ENCODE results near the gene FOXA2.

The FOXA2 gene

GRCh38 chr20:22579711-22580697, 4.4 kb downstream of the FOXA2 start:
- Histone ChIP-seq H3K27me3 (ENCODE audit: low read depth) (no peaks in the 10 kb centered on the region), H3K4me3 (no peak overlapping the region), H3K9me3 (no peaks in the 10 kb centered on the region), H3K4me1 (no peaks in the 10 kb centered on the region), H3K36me3 (replicated peaks) (no peaks in the 10 kb centered on the region)
- DNase-seq (ENCODE audit: low spot score in 2 of 2) = no peak
- in situ Hi-C loops (cut with MboI; ENCODE audit: low sequenced_read_pairs) = no loop called here

- Histone ChIP-seq H3K36me3 (replicated peaks) (no peaks in the 10 kb centered on the region), H3K4me3 (no peak overlapping the region), H3K9me3 (no peaks in the 10 kb centered on the region), H3K4me1 (no peaks in the 10 kb centered on the region), H3K27me3 (ENCODE audit: low read depth) (no peaks in the 10 kb centered on the region)
- in situ Hi-C loops (cut with MboI; ENCODE audit: low sequenced_read_pairs) = no loop called here
- no peak for DNase-seq (ENCODE audit: low spot score in 2 of 2)
Observed at GRCh38 chr20:22579119-22579427, 5.3 kb downstream of the FOXA2 start.

- no peaks in the 10 kb centered on the region for H3K9me3 ChIP-seq
- in situ Hi-C loops (cut with MboI; ENCODE audit: low sequenced_read_pairs) = no loop called here
- DNase-seq (ENCODE audit: low spot score in 2 of 2) = no peak
- H3K4me3 ChIP-seq = no peak overlapping the region
- no peaks in the 10 kb centered on the region for H3K4me1 ChIP-seq
- no peaks in the 10 kb centered on the region for H3K27me3 ChIP-seq (ENCODE audit: low read depth)
- H3K36me3 ChIP-seq (replicated peaks) = no peaks in the 10 kb centered on the region
Observed at GRCh38 chr20:22578221-22579118, 5.9 kb downstream of the FOXA2 start.

GRCh38 chr20:22577515-22578220, 6.7 kb downstream of the FOXA2 start:
- no peak for DNase-seq (ENCODE audit: low spot score in 2 of 2)
- Histone ChIP-seq H3K36me3 (replicated peaks) (no peaks in the 10 kb centered on the region), H3K27me3 (ENCODE audit: low read depth) (no peaks in the 10 kb centered on the region), H3K4me1 (no peaks in the 10 kb centered on the region), H3K9me3 (no peaks in the 10 kb centered on the region), H3K4me3 (no peak overlapping the region)
- in situ Hi-C loops (cut with MboI; ENCODE audit: low sequenced_read_pairs) = no loop called here

- Histone ChIP-seq H3K9me3 (no peaks in the 10 kb centered on the region), H3K4me1 (no peaks in the 10 kb centered on the region), H3K36me3 (replicated peaks) (no peaks in the 10 kb centered on the region), H3K4me3 (no peak overlapping the region), H3K27me3 (ENCODE audit: low read depth) (no peaks in the 10 kb centered on the region)
- no peak for DNase-seq (ENCODE audit: low spot score in 2 of 2)
- in situ Hi-C loops (cut with MboI; ENCODE audit: low sequenced_read_pairs) = no loop called here
Observed at GRCh38 chr20:22576733-22577514, 7.4 kb downstream of the FOXA2 start.

- Histone ChIP-seq H3K4me3 (no peak overlapping the region), H3K27me3 (ENCODE audit: low read depth) (no peaks in the 10 kb centered on the region), H3K4me1 (no peaks in the 10 kb centered on the region), H3K36me3 (replicated peaks) (no peaks in the 10 kb centered on the region), H3K9me3 (no peaks in the 10 kb centered on the region)
- in situ Hi-C loops (cut with MboI; ENCODE audit: low sequenced_read_pairs) = no loop called here
- DNase-seq (ENCODE audit: low spot score in 2 of 2) = no peak
Observed at GRCh38 chr20:22576273-22576672, 8.1 kb downstream of the FOXA2 start.

GRCh38 chr20:22575737-22576136, 8.6 kb downstream of the FOXA2 start:
- in situ Hi-C loops (cut with MboI; ENCODE audit: low sequenced_read_pairs) = no loop called here
- H3K4me3 ChIP-seq = no peak overlapping the region
- H3K36me3 ChIP-seq (replicated peaks) = no peaks in the 10 kb centered on the region
- no peaks in the 10 kb centered on the region for H3K27me3 ChIP-seq (ENCODE audit: low read depth)
- no peaks in the 10 kb centered on the region for H3K9me3 ChIP-seq
- no peaks in the 10 kb centered on the region for H3K4me1 ChIP-seq
- no peak for DNase-seq (ENCODE audit: low spot score in 2 of 2)

GRCh38 chr20:22575087-22575721, 9.2 kb downstream of the FOXA2 start:
- Histone ChIP-seq H3K4me3 (no peak overlapping the region), H3K36me3 (replicated peaks) (no peaks in the 10 kb centered on the region), H3K4me1 (no peaks in the 10 kb centered on the region), H3K9me3 (no peaks in the 10 kb centered on the region), H3K27me3 (ENCODE audit: low read depth) (no peaks in the 10 kb centered on the region)
- DNase-seq (ENCODE audit: low spot score in 2 of 2) = no peak
- in situ Hi-C loops (cut with MboI; ENCODE audit: low sequenced_read_pairs) = no loop called here

- Histone ChIP-seq H3K9me3 (no peaks in the 10 kb centered on the region), H3K27me3 (ENCODE audit: low read depth) (no peaks in the 10 kb centered on the region), H3K4me1 (no peaks in the 10 kb centered on the region), H3K4me3 (no peak overlapping the region), H3K36me3 (replicated peaks) (no peaks in the 10 kb centered on the region)
- DNase-seq (ENCODE audit: low spot score in 2 of 2) = no peak
- in situ Hi-C loops (cut with MboI; ENCODE audit: low sequenced_read_pairs) = no loop called here
Observed at GRCh38 chr20:22574545-22575086, 9.8 kb downstream of the FOXA2 start.

- no peak for DNase-seq (ENCODE audit: low spot score in 2 of 2)
- Histone ChIP-seq H3K9me3 (no peaks in the 10 kb centered on the region), H3K4me3 (no peak overlapping the region), H3K4me1 (no peaks in the 10 kb centered on the region), H3K27me3 (ENCODE audit: low read depth) (no peaks in the 10 kb centered on the region), H3K36me3 (replicated peaks) (no peaks in the 10 kb centered on the region)
- in situ Hi-C loops (cut with MboI; ENCODE audit: low sequenced_read_pairs) = no loop called here
Observed at GRCh38 chr20:22572491-22572890, 11.9 kb downstream of the FOXA2 start.

GRCh38 chr20:22572023-22572422, 12.3 kb downstream of the FOXA2 start:
- in situ Hi-C loops (cut with MboI; ENCODE audit: low sequenced_read_pairs) = no loop called here
- Histone ChIP-seq H3K36me3 (replicated peaks) (no peaks in the 10 kb centered on the region), H3K9me3 (no peaks in the 10 kb centered on the region), H3K4me1 (no peaks in the 10 kb centered on the region), H3K27me3 (ENCODE audit: low read depth) (no peaks in the 10 kb centered on the region), H3K4me3 (no peak overlapping the region)
- DNase-seq (ENCODE audit: low spot score in 2 of 2) = no peak

GRCh38 chr20:22569353-22569752, 15.0 kb downstream of the FOXA2 start:
- no peaks in the 10 kb centered on the region for H3K9me3 ChIP-seq
- in situ Hi-C loops (cut with MboI; ENCODE audit: low sequenced_read_pairs) = no loop called here
- no peak for DNase-seq (ENCODE audit: low spot score in 2 of 2)
- no peak overlapping the region for H3K4me3 ChIP-seq
- H3K27me3 ChIP-seq (ENCODE audit: low read depth) = no peaks in the 10 kb centered on the region
- H3K36me3 ChIP-seq (replicated peaks) = no peaks in the 10 kb centered on the region
- H3K4me1 ChIP-seq = no peaks in the 10 kb centered on the region
